NCI-H510A (cell line): ENCODE measurements around the gene PDGFRB.

Experiments used
- DNase-seq: peaks from one replicate; lab custom pipeline; 2025; lab: John Stamatoyannopoulos, UW

Gene PDGFRB

GRCh38 chr5:150082374-150082773, 73.3 kb downstream of the PDGFRB start:
- DNase-seq: no peak

- no peak for DNase-seq
These were observed 73.9 kb downstream of the PDGFRB start for GRCh38 chr5:150081541-150082283.

GRCh38 chr5:150080696-150081435, 74.8 kb downstream of the PDGFRB start:
- DNase-seq: no peak

GRCh38 chr5:150079909-150080461, 75.7 kb downstream of the PDGFRB start:
- no peak for DNase-seq

- no peak for DNase-seq
These were observed 76.6 kb downstream of the PDGFRB start for GRCh38 chr5:150078802-150079689.

GRCh38 chr5:150077996-150078801, 77.4 kb downstream of the PDGFRB start:
- no peak for DNase-seq

- no peak for DNase-seq
These were observed 78.6 kb downstream of the PDGFRB start for GRCh38 chr5:150077060-150077459.

- no peak for DNase-seq
These were observed 79.8 kb downstream of the PDGFRB start for GRCh38 chr5:150075806-150076205.

GRCh38 chr5:150075233-150075632, 80.4 kb downstream of the PDGFRB start:
- no peak for DNase-seq

- no peak for DNase-seq
These were observed 82.0 kb downstream of the PDGFRB start for GRCh38 chr5:150073677-150074076.

GRCh38 chr5:150073086-150073625, 82.5 kb downstream of the PDGFRB start:
- no peak for DNase-seq

GRCh38 chr5:150070821-150071220, 84.8 kb downstream of the PDGFRB start:
- DNase-seq: no peak

GRCh38 chr5:150069672-150070627, 85.7 kb downstream of the PDGFRB start:
- DNase-seq: no peak

- no peak for DNase-seq
These were observed 86.5 kb downstream of the PDGFRB start for GRCh38 chr5:150068961-150069645.

GRCh38 chr5:150068472-150068871, 87.2 kb downstream of the PDGFRB start:
- no peak for DNase-seq

- DNase-seq: no peak
These were observed 87.6 kb downstream of the PDGFRB start for GRCh38 chr5:150068071-150068470.

GRCh38 chr5:150067405-150067960, 88.2 kb downstream of the PDGFRB start:
- DNase-seq: no peak

GRCh38 chr5:150066901-150067396, 88.7 kb downstream of the PDGFRB start:
- no peak for DNase-seq

- DNase-seq: no peak
These were observed 89.2 kb downstream of the PDGFRB start for GRCh38 chr5:150066436-150066835.
